ENCODE measurements around the gene SLC22A12.

The SLC22A12 gene

GRCh38 chr11:64647019-64647779, 56.2 kb downstream of the SLC22A12 start:
- no peak for DNase-seq (ENCODE audit: low spot score)

- no peak for DNase-seq (ENCODE audit: low spot score)
Measured at GRCh38 chr11:64648551-64648950, 57.5 kb downstream of the SLC22A12 start.

- no peak for DNase-seq (ENCODE audit: low spot score)
Measured at GRCh38 chr11:64649291-64649697, 58.3 kb downstream of the SLC22A12 start.

GRCh38 chr11:64650923-64651523, 60.0 kb downstream of the SLC22A12 start:
- DNase-seq (ENCODE audit: low spot score) = no peak

Measured in CD4-positive, alpha-beta T cell treated with Interleukin-2 at 100 ng/mL for 4 hours (primary cell).